CD4-positive, alpha-beta T cell (primary cell): ENCODE data around the gene ADGRV1. TPM values are rescaled to one million over a fixed set of nuclear protein-coding genes. Genes with fewer than 3 reads are reported as not detected.

Source experiments
- ATAC-seq: fragments of 200-7000 bp; cut with Tn5 transposase; one replicate; pipeline ENCODE4 v1.10.0; 2022; ENCODE audit warnings: mild to moderate bottlenecking; ENCODE audit not compliant: poor library complexity
- CTCF ChIA-PET: fragments of 350-600 bp; sonication (Branson Sonifier 250); formaldehyde crosslinking; loops from one replicate; lab custom pipeline; 2021; ENCODE audit warnings: antibody characterized with exemption, inconsistent platforms; lab: Charles Lee
- POLR2A ChIA-PET: fragments of 350-600 bp; sonication (Branson Sonifier 250); formaldehyde crosslinking; loops from one replicate; lab custom pipeline; 2021; ENCODE audit warnings: antibody characterized with exemption, inconsistent platforms; lab: Charles Lee
- DNase-seq, 14 experiments: peaks; one replicate each; pipeline ENCODE4 v3.0.0-alpha.2; 2013 to 2020; ENCODE audit warnings: mixed read lengths in 2 of 14
- H3K27ac ChIP-seq, 2 donors: one replicate each; pipeline versions ENCODE4 v1.5.1 to v1.7.0; 2013; ENCODE audit warnings: low read length in 2 of 2, low read depth in 1 of 2, mild to moderate bottlenecking in 1 of 2
- H3K27me3 ChIP-seq, 2 experiments: 1 replicate in 1 of 2; 2 replicates in 1 of 2; pipeline versions ENCODE4 v1.6.1 to v1.7.0; 2013; ENCODE audit warnings: low read length in 2 of 2, control low read depth in 1 of 2, mild to moderate bottlenecking in 1 of 2, moderate library complexity in 1 of 2; ENCODE audit not compliant: insufficient read depth in 2 of 2, control insufficient read depth in 1 of 2
- H3K36me3 ChIP-seq: one replicate; pipeline ENCODE4 v1.6.1; 2013; ENCODE audit warnings: low read length, control low read depth; ENCODE audit not compliant: insufficient read depth
- H3K4me1 ChIP-seq: one replicate; pipeline ENCODE4 v1.6.1; 2013; ENCODE audit warnings: low read length, control low read depth; ENCODE audit not compliant: insufficient read depth
- H3K4me3 ChIP-seq: one replicate; pipeline ENCODE4 v1.5.1; 2013; ENCODE audit warnings: mild to moderate bottlenecking, low read length, moderate library complexity
- H3K9me3 ChIP-seq, 2 experiments: 1 replicate in 1 of 2; 2 replicates in 1 of 2; pipeline versions ENCODE4 v1.6.1 to v1.7.0; 2013; ENCODE audit warnings: low read length in 2 of 2, mild to moderate bottlenecking in 2 of 2, control low read depth in 1 of 2, moderate library complexity in 1 of 2; ENCODE audit not compliant: control insufficient read depth in 1 of 2, insufficient read depth in 1 of 2
- H3K27ac Mint-ChIP-seq: one replicate; pipeline ENCODE4 v1.8.0; 2020; ENCODE audit warnings: mixed read lengths
- H3K27me3 Mint-ChIP-seq: one replicate; pipeline ENCODE4 v1.8.0; 2021; ENCODE audit warnings: mixed read lengths
- H3K36me3 Mint-ChIP-seq: one replicate; pipeline ENCODE4 v1.8.0; 2021; ENCODE audit warnings: low read depth, mixed read lengths
- H3K4me1 Mint-ChIP-seq: one replicate; pipeline ENCODE4 v1.8.0; 2021; ENCODE audit warnings: low read depth, mixed read lengths
- H3K4me3 Mint-ChIP-seq: one replicate; pipeline ENCODE4 v1.8.0; 2020; ENCODE audit warnings: mild to moderate bottlenecking, mixed read lengths
- H3K9me3 Mint-ChIP-seq: one replicate; pipeline ENCODE4 v1.8.0; 2020; ENCODE audit warnings: mixed read lengths
- intact Hi-C, 2 experiments: fragments of 100-400 bp; cut with DNase I in 1 of 2; cut with micrococcal nuclease in 1 of 2; formaldehyde crosslinking; loops; one replicate each; pipeline versions ENCODE4 v1.15.1 to v1.9.0; 2023 to 2025; cut with DNase I, micrococcal nuclease
- total RNA-seq, 174 experiments: library from RNA in 2 of 174; stranded (reverse) in 2 of 174; gene quantifications; one replicate each; pipeline ENCODE4 v1.2.3 and lab custom pipeline; 2021 to 2026
- TF ChIP-seq, protein P1 (sequence below): fragments of 200-600 bp; IDR thresholded peaks from one replicate; pipeline ENCODE4 v1.8.0; 2022; ENCODE audit warnings: antibody characterized with exemption, mild to moderate bottlenecking

ADGRV1 gene
- total RNA-seq, 2 experiments from 2014 or later: 0.81 to 1.2 TPM

DNA sequence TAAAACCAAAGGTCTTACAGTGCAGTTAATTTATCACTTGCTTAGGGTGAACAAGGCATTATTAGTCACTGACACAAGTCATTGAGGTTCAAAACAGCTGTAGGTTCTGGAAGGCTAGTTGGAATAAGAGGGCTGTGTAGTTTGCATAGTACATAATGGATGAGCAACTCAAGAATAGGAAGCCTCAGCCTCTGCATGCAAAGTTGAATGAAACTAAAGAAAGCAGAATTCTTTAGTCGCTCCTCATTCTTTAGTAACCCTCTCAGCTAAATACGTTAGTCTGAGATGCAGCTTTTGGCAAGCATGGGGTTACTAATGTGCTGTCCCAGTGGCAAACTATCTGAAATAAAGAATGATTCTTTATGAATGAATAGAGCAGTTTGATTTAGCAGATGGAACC lies 74.2 kb downstream of the ADGRV1 start:
- Histone ChIP-seq H3K36me3 (no peaks in the 10 kb centered on the region), H3K4me3 (no peak overlapping the region), H3K27me3 (no peaks in the 10 kb centered on the region), H3K4me1 (no peaks in the 10 kb centered on the region), H3K9me3 (no peaks in the 10 kb centered on the region), H3K27ac (no peak overlapping the region)
- peaks cover 13% of the 10 kb centered on the region for H3K27me3 Mint-ChIP-seq
- intact Hi-C loops: no loop called here
- CTCF ChIA-PET: no interaction called here
- no peak for ATAC-seq
- TF ChIP-seq, protein P1, sequence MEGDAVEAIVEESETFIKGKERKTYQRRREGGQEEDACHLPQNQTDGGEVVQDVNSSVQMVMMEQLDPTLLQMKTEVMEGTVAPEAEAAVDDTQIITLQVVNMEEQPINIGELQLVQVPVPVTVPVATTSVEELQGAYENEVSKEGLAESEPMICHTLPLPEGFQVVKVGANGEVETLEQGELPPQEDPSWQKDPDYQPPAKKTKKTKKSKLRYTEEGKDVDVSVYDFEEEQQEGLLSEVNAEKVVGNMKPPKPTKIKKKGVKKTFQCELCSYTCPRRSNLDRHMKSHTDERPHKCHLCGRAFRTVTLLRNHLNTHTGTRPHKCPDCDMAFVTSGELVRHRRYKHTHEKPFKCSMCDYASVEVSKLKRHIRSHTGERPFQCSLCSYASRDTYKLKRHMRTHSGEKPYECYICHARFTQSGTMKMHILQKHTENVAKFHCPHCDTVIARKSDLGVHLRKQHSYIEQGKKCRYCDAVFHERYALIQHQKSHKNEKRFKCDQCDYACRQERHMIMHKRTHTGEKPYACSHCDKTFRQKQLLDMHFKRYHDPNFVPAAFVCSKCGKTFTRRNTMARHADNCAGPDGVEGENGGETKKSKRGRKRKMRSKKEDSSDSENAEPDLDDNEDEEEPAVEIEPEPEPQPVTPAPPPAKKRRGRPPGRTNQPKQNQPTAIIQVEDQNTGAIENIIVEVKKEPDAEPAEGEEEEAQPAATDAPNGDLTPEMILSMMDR: no peak
- DNase-seq: no peak
- H3K9me3 Mint-ChIP-seq: no peaks in the 10 kb centered on the region
- H3K4me3 Mint-ChIP-seq: no peak overlapping the region
- H3K4me1 Mint-ChIP-seq: no peaks in the 10 kb centered on the region
- no peak overlapping the region for H3K27ac Mint-ChIP-seq
- POLR2A ChIA-PET: no interaction called here
- H3K36me3 Mint-ChIP-seq: no peaks in the 10 kb centered on the region

DNA sequence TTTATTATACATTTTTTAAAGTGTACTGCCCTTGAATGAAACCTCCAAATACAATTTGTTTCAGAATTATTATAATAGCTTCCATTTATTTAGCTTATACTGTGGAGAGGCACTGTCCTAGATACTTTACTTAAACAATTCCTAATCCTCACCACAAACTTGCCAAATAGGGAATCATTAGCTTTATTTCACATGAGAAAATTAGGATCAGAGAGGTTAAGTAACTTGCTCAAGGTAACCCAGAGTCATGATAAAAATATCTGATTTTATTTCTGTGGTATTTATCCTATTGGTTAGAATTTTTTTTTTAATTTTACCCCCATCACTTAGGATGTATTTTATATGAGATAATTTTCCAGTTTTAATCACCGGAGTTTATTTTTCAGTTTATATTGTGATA lies 78.4 kb downstream of the ADGRV1 start:
- DNase-seq: no peak
- no peaks in the 10 kb centered on the region for H3K4me1 Mint-ChIP-seq
- TF ChIP-seq, protein P1: no peak
- POLR2A ChIA-PET: no interaction called here
- no peaks in the 10 kb centered on the region for H3K9me3 ChIP-seq
- no peaks in the 10 kb centered on the region for H3K27me3 ChIP-seq
- H3K4me3 Mint-ChIP-seq: no peak overlapping the region
- no peaks in the 10 kb centered on the region for H3K9me3 Mint-ChIP-seq
- no peak overlapping the region for H3K27ac Mint-ChIP-seq
- H3K27ac ChIP-seq: no peak overlapping the region
- H3K4me3 ChIP-seq: no peak overlapping the region
- ATAC-seq: no peak
- H3K36me3 Mint-ChIP-seq: no peaks in the 10 kb centered on the region
- intact Hi-C loops: no loop called here
- peaks cover 10% of the 10 kb centered on the region for H3K27me3 Mint-ChIP-seq
- no peaks in the 10 kb centered on the region for H3K36me3 ChIP-seq
- H3K4me1 ChIP-seq: no peaks in the 10 kb centered on the region
- CTCF ChIA-PET: interaction anchor here (0.9 to 2.1 kb wide), 2 partner anchors 11 to 25 kb away, joined by 3 to 4 read pairs; no protein-coding TSS in a partner anchor

DNA sequence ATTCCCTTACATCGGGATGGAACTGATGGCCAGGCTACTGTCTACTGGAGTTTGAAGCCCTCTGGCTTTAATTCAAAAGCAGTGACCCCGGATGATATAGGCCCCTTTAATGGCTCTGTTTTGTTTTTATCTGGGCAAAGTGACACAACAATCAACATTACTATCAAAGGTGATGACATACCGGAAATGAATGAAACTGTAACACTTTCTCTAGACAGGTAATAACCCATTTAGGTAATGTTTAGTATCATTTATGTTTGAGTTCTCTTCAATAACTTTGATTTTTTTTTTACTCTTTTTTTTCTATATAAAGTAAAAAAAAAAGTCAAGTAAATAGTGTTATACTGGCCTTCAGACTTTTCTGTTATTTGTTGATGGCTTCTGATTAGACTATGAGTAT lies 79.1 kb downstream of the ADGRV1 start:
- TF ChIP-seq, protein P1: no peak
- no peaks in the 10 kb centered on the region for H3K27me3 ChIP-seq
- POLR2A ChIA-PET: interaction anchor here (0.7 kb wide), 1 partner anchor 205 kb away, joined by 4 read pairs; no protein-coding TSS in a partner anchor
- CTCF ChIA-PET: interaction anchor here (0.9 kb wide), 1 partner anchor 10 kb away, joined by 3 read pairs; no protein-coding TSS in a partner anchor
- no peaks in the 10 kb centered on the region for H3K9me3 Mint-ChIP-seq
- no peak overlapping the region for H3K27ac ChIP-seq
- DNase-seq (no peak), ATAC-seq (no peak)
- no peaks in the 10 kb centered on the region for H3K36me3 Mint-ChIP-seq
- H3K9me3 ChIP-seq: no peaks in the 10 kb centered on the region
- no peak overlapping the region for H3K4me3 ChIP-seq
- no peaks in the 10 kb centered on the region for H3K4me1 ChIP-seq
- H3K36me3 ChIP-seq: no peaks in the 10 kb centered on the region
- no peak overlapping the region for H3K27ac Mint-ChIP-seq
- peaks cover 10% of the 10 kb centered on the region for H3K27me3 Mint-ChIP-seq
- intact Hi-C loops: no loop called here
- H3K4me1 Mint-ChIP-seq: no peaks in the 10 kb centered on the region
- no peak overlapping the region for H3K4me3 Mint-ChIP-seq
